HCT116 (cell line): ENCODE data around the gene MEGF8. TPM values are rescaled to one million over a fixed set of nuclear protein-coding genes. Genes with fewer than 3 reads are reported as not detected.

Experiments used
- ATAC-seq: fragments of 200-7000 bp; cut with Tn5 transposase; 2 replicates; pipeline ENCODE4 v1.9.1; 2020; ENCODE audit warnings: mild to moderate bottlenecking, moderate library complexity
- BruUV-seq: library from RNA; stranded (reverse); fragments of 400-500 nt; replicated peaks from 2 replicates; lab custom pipeline; 2021; lab: Mats Ljungman, UMichigan
- CTCF ChIA-PET: fragments of 300-600 bp; sonication (Branson Sonifier 250); formaldehyde crosslinking; loops from one replicate; lab custom pipeline; 2021; ENCODE audit warnings: antibody characterized with exemption; lab: Charles Lee
- POLR2A ChIA-PET: fragments of 300-600, 350-600 bp; sonication (Branson Sonifier 250); formaldehyde crosslinking; loops from one replicate; lab custom pipeline; 2021; ENCODE audit warnings: antibody characterized with exemption; lab: Charles Lee
- RAD21 ChIA-PET, 2 experiments: fragments of 300-600 bp; sonication (Branson Sonifier 250); formaldehyde crosslinking; loops; one replicate each; lab custom pipeline; 2023; ENCODE audit warnings: low total read pairs in 2 of 2; ENCODE audit not compliant: uncharacterized antibody in 2 of 2, unreplicated experiment in 2 of 2, low non-redundant PET in 1 of 2; lab: Charles Lee
- DNase-seq: peaks from one replicate; pipeline ENCODE4 v3.0.0-alpha.2; 2010; ENCODE audit warnings: low read depth, low spot score
- H2AFZ ChIP-seq: fragments of 200-600 bp; shearing (Covaris generic), sonication (generic); 2 replicates; pipeline ENCODE4 v1.6.1; 2017; ENCODE audit warnings: low read depth, mixed run types, mixed read lengths, antibody characterized with exemption, low read length; ENCODE audit not compliant: poor library complexity, severe bottlenecking
- H3K27ac ChIP-seq: 2 replicates; pipeline ENCODE4 v1.5.1; 2012; ENCODE audit warnings: low read depth, low read length
- H3K27me3 ChIP-seq: fragments of 200-600 bp; sonication (generic); 2 replicates; pipeline ENCODE4 v1.6.1; 2016; ENCODE audit warnings: mixed run types, low read length, mixed read lengths; ENCODE audit not compliant: insufficient read depth
- H3K36me3 ChIP-seq, 2 experiments: fragments of 200-500 bp in 1 of 2; fragments of 200-600 bp in 1 of 2; sonication (Bioruptor generic) in 1 of 2; sonication (generic) in 1 of 2; 2 replicates each; pipeline versions ENCODE4 v1.5.1 to v1.6.1; 2014 to 2016; ENCODE audit warnings: low read length in 2 of 2, inconsistent platforms in 1 of 2, mixed read lengths in 1 of 2, mixed run types in 1 of 2; ENCODE audit not compliant: insufficient read depth in 2 of 2, control insufficient read depth in 1 of 2
- H3K4me1 ChIP-seq, 2 experiments: fragments of 200-600 bp in 1 of 2; sonication (generic) in 1 of 2; 2 replicates each; pipeline versions ENCODE4 v1.5.1 to v1.6.1; 2012 to 2017; ENCODE audit warnings: low read length in 2 of 2, inconsistent platforms in 1 of 2, mild to moderate bottlenecking in 1 of 2, mixed read lengths in 1 of 2, mixed run types in 1 of 2, moderate library complexity in 1 of 2; ENCODE audit not compliant: insufficient read depth in 2 of 2, control insufficient read depth in 1 of 2
- H3K4me2 ChIP-seq: fragments of 200-600 bp; sonication (generic); 2 replicates; pipeline ENCODE4 v1.6.1; 2017; ENCODE audit warnings: mixed run types, low read length, mixed read lengths
- H3K4me3 ChIP-seq, 2 experiments: fragments of 200-600 bp in 1 of 2; sonication (generic) in 1 of 2; replicated peaks in 1 of 2; 2 replicates each; pipeline ENCODE4 v1.5.1; 2011 to 2016; ENCODE audit warnings: low read length in 2 of 2, control low read depth in 1 of 2, low read depth in 1 of 2, mild to moderate bottlenecking in 1 of 2, mixed read lengths in 1 of 2, mixed run types in 1 of 2
- H3K79me2 ChIP-seq: fragments of 200-600 bp; sonication (generic); 2 replicates; pipeline ENCODE4 v1.6.1; 2017; ENCODE audit warnings: mild to moderate bottlenecking, mixed run types, low read length, moderate library complexity, mixed read lengths; ENCODE audit not compliant: insufficient read depth
- H3K9ac ChIP-seq: fragments of 200-600 bp; sonication (generic); 2 replicates; pipeline ENCODE4 v1.6.1; 2016; ENCODE audit warnings: low read length, mixed read lengths
- H3K9me2 ChIP-seq: fragments of 200-600 bp; sonication (generic), shearing (Covaris generic); 2 replicates; pipeline ENCODE4 v1.6.1; 2017; ENCODE audit warnings: mixed run types, mild to moderate bottlenecking, moderate library complexity; ENCODE audit not compliant: insufficient read depth
- H3K9me3 ChIP-seq, 2 experiments: fragments of 200-500 bp in 1 of 2; fragments of 200-600 bp in 1 of 2; sonication (Bioruptor generic) in 1 of 2; sonication (generic) in 1 of 2; 2 replicates each; pipeline ENCODE4 v1.6.1; 2014 to 2017; ENCODE audit warnings: low read length in 2 of 2, mixed read lengths in 2 of 2, inconsistent platforms in 1 of 2, low read depth in 1 of 2, mild to moderate bottlenecking in 1 of 2, mixed run types in 1 of 2, moderate library complexity in 1 of 2; ENCODE audit not compliant: control insufficient read depth in 1 of 2, insufficient read depth in 1 of 2
- H4K20me1 ChIP-seq: fragments of 200-600 bp; sonication (generic), shearing (Covaris generic); 2 replicates; pipeline ENCODE4 v1.6.1; 2017; ENCODE audit warnings: mixed run types, mild to moderate bottlenecking, moderate library complexity; ENCODE audit not compliant: insufficient read depth
- CBX3 ChIP-seq: IDR thresholded peaks from 2 replicates; pipeline ENCODE4 v1.6.1; 2012; ENCODE audit warnings: low read depth
- CEBPB ChIP-seq: IDR thresholded peaks from 2 replicates; pipeline ENCODE4 v1.6.1; 2012; ENCODE audit warnings: low read depth
- EGR1 ChIP-seq: IDR thresholded peaks from 2 replicates; pipeline ENCODE4 v1.6.1; 2012; ENCODE audit warnings: low read depth
- ELF1 ChIP-seq: IDR thresholded peaks from 2 replicates; pipeline ENCODE4 v1.6.1; 2012; ENCODE audit warnings: low read depth, borderline replicate concordance
- EZH2 ChIP-seq: fragments of 200-600 bp; sonication (generic); IDR thresholded peaks from 2 replicates; pipeline ENCODE4 v1.6.1; 2017; ENCODE audit warnings: antibody characterized with exemption, mixed run types
- EZH2phosphoT487 ChIP-seq: fragments of 200-600 bp; IDR thresholded peaks from 2 replicates; pipeline ENCODE4 v1.6.1; 2018; ENCODE audit warnings: antibody characterized with exemption, borderline replicate concordance
- POLR2A ChIP-seq: IDR thresholded peaks from 2 replicates; pipeline ENCODE4 v1.7.0; 2011; ENCODE audit warnings: borderline replicate concordance; ENCODE audit not compliant: insufficient read depth, insufficient read length; ENCODE audit errors: extremely low read depth
- RAD21 ChIP-seq: IDR thresholded peaks from 2 replicates; pipeline ENCODE4 v1.6.1; 2012; ENCODE audit warnings: low read depth, mild to moderate bottlenecking
- SIN3A ChIP-seq: IDR thresholded peaks from 2 replicates; pipeline ENCODE4 v1.6.1; 2012; ENCODE audit warnings: low read depth
- SP1 ChIP-seq: IDR thresholded peaks from 2 replicates; pipeline ENCODE4 v1.6.1; 2012; ENCODE audit warnings: low read depth
- SRF ChIP-seq: IDR thresholded peaks from 2 replicates; pipeline ENCODE4 v1.6.1; 2012; ENCODE audit warnings: low read depth
- TCF7L2 ChIP-seq: IDR thresholded peaks from 2 replicates; pipeline ENCODE4 v1.7.0; 2011; ENCODE audit warnings: borderline replicate concordance, inconsistent platforms; ENCODE audit not compliant: insufficient read depth, insufficient read length; ENCODE audit errors: extremely low read depth
- YY1 ChIP-seq: IDR thresholded peaks from 2 replicates; pipeline ENCODE4 v1.6.1; 2011; ENCODE audit warnings: low read length, low read depth, moderate library complexity, mild to moderate bottlenecking; ENCODE audit not compliant: insufficient replicate concordance; ENCODE audit errors: extremely low read depth
- ZFX ChIP-seq: fragments of 450-650 bp; IDR thresholded peaks from 2 replicates; pipeline ENCODE4 v1.6.1; 2017
- intact Hi-C: fragments of 100-400 bp; cut with micrococcal nuclease; formaldehyde crosslinking; loops from 2 replicates; pipeline ENCODE4 v1.10.0; 2022
- total RNA-seq: library from RNA; stranded (reverse); gene quantifications from one replicate; pipeline ENCODE4 v1.2.1, GENCODE V29; 2021; ENCODE audit not compliant: unreplicated experiment
- TF ChIP-seq, protein P1 (sequence below): IDR thresholded peaks from 2 replicates; pipeline ENCODE4 v1.6.1; 2012; ENCODE audit warnings: low read depth
- TF ChIP-seq, protein P2 (sequence below): IDR thresholded peaks from 2 replicates; pipeline ENCODE4 v1.6.1; 2012
- TF ChIP-seq, protein P3 (sequence below): IDR thresholded peaks from 2 replicates; pipeline ENCODE4 v1.6.1; 2012
- TF ChIP-seq, protein P4 (sequence below): IDR thresholded peaks from 2 replicates; pipeline ENCODE4 v1.6.1; 2011; ENCODE audit warnings: mild to moderate bottlenecking, low read length, moderate library complexity; ENCODE audit not compliant: insufficient replicate concordance; ENCODE audit errors: extremely low read depth

MEGF8 gene
- total RNA-seq, 1 experiment from 2014 or later, result 24.0 TPM

DNA sequence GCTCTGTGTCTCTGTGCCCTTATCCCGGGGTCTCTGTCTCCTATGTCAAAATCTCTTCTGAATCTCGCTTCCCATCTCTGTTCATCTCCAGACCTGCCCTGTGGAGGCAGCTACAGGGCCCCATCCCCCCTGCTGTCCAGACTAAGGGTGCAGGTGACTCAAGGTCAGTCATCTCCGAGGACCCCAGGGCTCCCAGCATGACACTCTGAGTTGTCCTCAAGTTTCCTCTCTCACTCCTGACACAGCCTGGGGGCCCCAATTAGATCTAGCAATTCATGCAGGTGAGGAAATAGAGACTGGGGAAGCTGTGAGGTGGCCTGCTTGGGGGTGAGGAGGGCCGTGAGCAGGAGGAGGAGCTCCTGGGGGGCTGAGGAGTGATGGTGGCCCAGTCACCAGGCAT, 66.7 kb downstream of the MEGF8 start:
- TF ChIP-seq, protein P1, sequence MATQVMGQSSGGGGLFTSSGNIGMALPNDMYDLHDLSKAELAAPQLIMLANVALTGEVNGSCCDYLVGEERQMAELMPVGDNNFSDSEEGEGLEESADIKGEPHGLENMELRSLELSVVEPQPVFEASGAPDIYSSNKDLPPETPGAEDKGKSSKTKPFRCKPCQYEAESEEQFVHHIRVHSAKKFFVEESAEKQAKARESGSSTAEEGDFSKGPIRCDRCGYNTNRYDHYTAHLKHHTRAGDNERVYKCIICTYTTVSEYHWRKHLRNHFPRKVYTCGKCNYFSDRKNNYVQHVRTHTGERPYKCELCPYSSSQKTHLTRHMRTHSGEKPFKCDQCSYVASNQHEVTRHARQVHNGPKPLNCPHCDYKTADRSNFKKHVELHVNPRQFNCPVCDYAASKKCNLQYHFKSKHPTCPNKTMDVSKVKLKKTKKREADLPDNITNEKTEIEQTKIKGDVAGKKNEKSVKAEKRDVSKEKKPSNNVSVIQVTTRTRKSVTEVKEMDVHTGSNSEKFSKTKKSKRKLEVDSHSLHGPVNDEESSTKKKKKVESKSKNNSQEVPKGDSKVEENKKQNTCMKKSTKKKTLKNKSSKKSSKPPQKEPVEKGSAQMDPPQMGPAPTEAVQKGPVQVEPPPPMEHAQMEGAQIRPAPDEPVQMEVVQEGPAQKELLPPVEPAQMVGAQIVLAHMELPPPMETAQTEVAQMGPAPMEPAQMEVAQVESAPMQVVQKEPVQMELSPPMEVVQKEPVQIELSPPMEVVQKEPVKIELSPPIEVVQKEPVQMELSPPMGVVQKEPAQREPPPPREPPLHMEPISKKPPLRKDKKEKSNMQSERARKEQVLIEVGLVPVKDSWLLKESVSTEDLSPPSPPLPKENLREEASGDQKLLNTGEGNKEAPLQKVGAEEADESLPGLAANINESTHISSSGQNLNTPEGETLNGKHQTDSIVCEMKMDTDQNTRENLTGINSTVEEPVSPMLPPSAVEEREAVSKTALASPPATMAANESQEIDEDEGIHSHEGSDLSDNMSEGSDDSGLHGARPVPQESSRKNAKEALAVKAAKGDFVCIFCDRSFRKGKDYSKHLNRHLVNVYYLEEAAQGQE, result no peak
- TF ChIP-seq EZH2phosphoT487 (no peak), SP1 (no peak), POLR2A (no peak), CBX3 (no peak), ELF1 (no peak), EZH2 (no peak), ZFX (no peak), SIN3A (no peak), RAD21 (no peak), TCF7L2 (no peak), SRF (no peak), CEBPB (no peak), EGR1 (no peak), YY1 (no peak)
- TF ChIP-seq, protein P2, sequence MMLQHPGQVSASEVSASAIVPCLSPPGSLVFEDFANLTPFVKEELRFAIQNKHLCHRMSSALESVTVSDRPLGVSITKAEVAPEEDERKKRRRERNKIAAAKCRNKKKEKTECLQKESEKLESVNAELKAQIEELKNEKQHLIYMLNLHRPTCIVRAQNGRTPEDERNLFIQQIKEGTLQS, result no peak
- TF ChIP-seq, protein P3, sequence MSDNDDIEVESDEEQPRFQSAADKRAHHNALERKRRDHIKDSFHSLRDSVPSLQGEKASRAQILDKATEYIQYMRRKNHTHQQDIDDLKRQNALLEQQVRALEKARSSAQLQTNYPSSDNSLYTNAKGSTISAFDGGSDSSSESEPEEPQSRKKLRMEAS, result no peak
- TF ChIP-seq, protein P4, sequence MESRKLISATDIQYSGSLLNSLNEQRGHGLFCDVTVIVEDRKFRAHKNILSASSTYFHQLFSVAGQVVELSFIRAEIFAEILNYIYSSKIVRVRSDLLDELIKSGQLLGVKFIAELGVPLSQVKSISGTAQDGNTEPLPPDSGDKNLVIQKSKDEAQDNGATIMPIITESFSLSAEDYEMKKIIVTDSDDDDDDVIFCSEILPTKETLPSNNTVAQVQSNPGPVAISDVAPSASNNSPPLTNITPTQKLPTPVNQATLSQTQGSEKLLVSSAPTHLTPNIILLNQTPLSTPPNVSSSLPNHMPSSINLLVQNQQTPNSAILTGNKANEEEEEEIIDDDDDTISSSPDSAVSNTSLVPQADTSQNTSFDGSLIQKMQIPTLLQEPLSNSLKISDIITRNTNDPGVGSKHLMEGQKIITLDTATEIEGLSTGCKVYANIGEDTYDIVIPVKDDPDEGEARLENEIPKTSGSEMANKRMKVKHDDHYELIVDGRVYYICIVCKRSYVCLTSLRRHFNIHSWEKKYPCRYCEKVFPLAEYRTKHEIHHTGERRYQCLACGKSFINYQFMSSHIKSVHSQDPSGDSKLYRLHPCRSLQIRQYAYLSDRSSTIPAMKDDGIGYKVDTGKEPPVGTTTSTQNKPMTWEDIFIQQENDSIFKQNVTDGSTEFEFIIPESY, result no peak
- TF ChIP-seq, all 23 proteins: peak for 0
- Histone ChIP-seq H3K79me2 (no peaks in the 10 kb centered on the region; the same call in 1 of the 2 replicates), H3K27ac (no peak overlapping the region), H2AFZ (no peak overlapping the region), H3K9ac (no peak overlapping the region), H3K9me2 (no peaks in the 10 kb centered on the region), H3K4me3 (no peak overlapping the region), H3K9me3 (no peaks in the 10 kb centered on the region), H3K4me2 (no peak overlapping the region), H3K4me1 (peaks cover 5 to 15% of the 10 kb centered on the region in 2 experiments), H3K27me3 (no peaks in the 10 kb centered on the region), H3K36me3 (no peaks in the 10 kb centered on the region), H4K20me1 (no peaks in the 10 kb centered on the region)
- ChIA-PET RAD21 (no interaction called here), POLR2A (no interaction called here), CTCF (no interaction called here)
- no TSS peak for BruUV-seq
- DNase-seq (no peak), ATAC-seq (no peak)
- intact Hi-C loops, result no loop called here
